Testis (tissue), 3 donors: Measurements from ENCODE around the gene THSD4. TPM values are rescaled to one million over a fixed set of nuclear protein-coding genes. Genes with fewer than 3 reads are reported as not detected.

Experiments
- DNase-seq: peaks from one replicate; pipeline ENCODE4 v3.0.0-alpha.2; 2019
- H3K27ac ChIP-seq, 2 donors: fragments of 200-600 bp; sonication (generic); one replicate each; pipeline ENCODE4 v1.5.1; 2019
- H3K27me3 ChIP-seq: fragments of 200-600 bp; sonication (generic); one replicate; pipeline ENCODE4 v1.5.1; 2019
- H3K36me3 ChIP-seq: fragments of 200-600 bp; sonication (generic); one replicate; pipeline ENCODE4 v1.5.1; 2017; ENCODE audit warnings: low read depth; ENCODE audit errors: missing control alignments
- H3K4me1 ChIP-seq: fragments of 200-600 bp; sonication (generic); one replicate; pipeline ENCODE4 v1.5.1; 2019
- H3K4me3 ChIP-seq, 2 donors: fragments of 200-600 bp; sonication (generic); one replicate each; pipeline ENCODE4 v1.5.1; 2017 to 2019
- H3K9me3 ChIP-seq: fragments of 200-600 bp; sonication (generic); one replicate; pipeline ENCODE4 v1.5.1; 2017
- POLR2A ChIP-seq: fragments of 450-650 bp; IDR thresholded peaks from one replicate; pipeline ENCODE4 v1.6.1; 2017; ENCODE audit warnings: antibody characterized with exemption, mild to moderate bottlenecking, moderate library complexity
- WGBS, 2 donors: methylation state at CpG; one replicate each; pipeline ENCODE4 v1.1.5; 2018; 5-methylcytosine and 5-hydroxymethylcytosine counted together
- intact Hi-C: fragments of 100-400 bp; cut with DNase I; formaldehyde crosslinking; loops from one replicate; pipeline ENCODE4 v1.15.1; 2023; ENCODE audit warnings: low total_unique reads
- polyA plus RNA-seq: library from polyadenylated mRNA; stranded (reverse); fragments of 350-450 nt; fragmentation: Illumina TruSeq; extraction: RNeasy Lipid Tissue Mini Kit (QIAGEN cat#74804); gene quantifications from one replicate; pipeline ENCODE4 v1.2.3, GENCODE V29; 2014; ENCODE audit warnings: low read depth, low replicate concordance; ENCODE audit not compliant: insufficient read depth
- total RNA-seq, 2 donors: library from RNA; depleted of rRNA; stranded (reverse); fragments of >200 nt; gene quantifications; one replicate each; pipeline ENCODE4 v1.2.3, GENCODE V29; 2016
- TF ChIP-seq, protein P1 (sequence below), 3 experiments: fragments of 450-650 bp in 2 of 3; fragments of 200-600 bp in 1 of 3; sonication (generic) in 1 of 3; IDR thresholded peaks; one replicate each; pipeline ENCODE4 v1.5.1; 2016 to 2019; ENCODE audit warnings: antibody characterized with exemption in 3 of 3, mild to moderate bottlenecking in 2 of 3, moderate library complexity in 1 of 3

The THSD4 gene
- total and polyA plus RNA-seq, 3 donors from 2014 or later = 14.3 to 21.5 (median 18.2) TPM

DNA sequence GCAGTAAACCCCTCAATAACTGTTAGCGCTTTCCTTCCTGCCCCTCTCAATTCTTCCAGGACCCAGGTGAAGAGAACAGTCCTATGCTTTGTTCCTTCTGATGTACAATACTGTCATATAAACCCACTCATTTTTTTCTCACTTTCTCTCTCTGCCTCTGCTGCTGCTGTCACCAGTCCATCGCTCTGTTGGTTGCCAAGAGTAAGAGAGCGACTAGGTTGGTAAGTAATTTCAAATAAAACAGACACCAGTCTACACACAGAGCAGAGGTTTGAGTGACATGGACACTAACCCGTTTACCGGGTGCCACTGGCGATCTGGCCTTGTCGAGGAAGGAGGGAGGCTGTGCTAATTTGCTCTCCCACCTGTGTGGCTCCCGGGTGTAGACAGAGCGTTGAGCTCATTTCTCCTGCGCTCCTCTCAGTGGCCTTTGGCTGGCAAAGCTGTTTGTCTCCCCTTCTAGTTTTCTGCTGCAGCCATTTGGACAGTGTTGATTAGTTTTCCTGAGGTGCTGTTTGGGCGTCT lies 215.4 kb downstream of the THSD4 start:
- DNase-seq = no peak
- H3K4me1 ChIP-seq = peaks cover 26% of the 10 kb centered on the region
- no peaks in the 10 kb centered on the region for H3K9me3 ChIP-seq
- no peaks in the 10 kb centered on the region for H3K27me3 ChIP-seq
- peak overlapping the region in 1 of 2 donors; percentile 39 for H3K27ac ChIP-seq
- no peak overlapping the region for H3K4me3 ChIP-seq
- WGBS, 2 donors = 85 to 88% methylated on average over 11 of the region's 11 CpGs
- intact Hi-C loops = no loop called here
- no peaks in the 10 kb centered on the region for H3K36me3 ChIP-seq
- TF ChIP-seq POLR2A = no peak
- TF ChIP-seq, protein P1, sequence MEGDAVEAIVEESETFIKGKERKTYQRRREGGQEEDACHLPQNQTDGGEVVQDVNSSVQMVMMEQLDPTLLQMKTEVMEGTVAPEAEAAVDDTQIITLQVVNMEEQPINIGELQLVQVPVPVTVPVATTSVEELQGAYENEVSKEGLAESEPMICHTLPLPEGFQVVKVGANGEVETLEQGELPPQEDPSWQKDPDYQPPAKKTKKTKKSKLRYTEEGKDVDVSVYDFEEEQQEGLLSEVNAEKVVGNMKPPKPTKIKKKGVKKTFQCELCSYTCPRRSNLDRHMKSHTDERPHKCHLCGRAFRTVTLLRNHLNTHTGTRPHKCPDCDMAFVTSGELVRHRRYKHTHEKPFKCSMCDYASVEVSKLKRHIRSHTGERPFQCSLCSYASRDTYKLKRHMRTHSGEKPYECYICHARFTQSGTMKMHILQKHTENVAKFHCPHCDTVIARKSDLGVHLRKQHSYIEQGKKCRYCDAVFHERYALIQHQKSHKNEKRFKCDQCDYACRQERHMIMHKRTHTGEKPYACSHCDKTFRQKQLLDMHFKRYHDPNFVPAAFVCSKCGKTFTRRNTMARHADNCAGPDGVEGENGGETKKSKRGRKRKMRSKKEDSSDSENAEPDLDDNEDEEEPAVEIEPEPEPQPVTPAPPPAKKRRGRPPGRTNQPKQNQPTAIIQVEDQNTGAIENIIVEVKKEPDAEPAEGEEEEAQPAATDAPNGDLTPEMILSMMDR (IDR thresholded peaks at IDR 0.05) = no peak

DNA sequence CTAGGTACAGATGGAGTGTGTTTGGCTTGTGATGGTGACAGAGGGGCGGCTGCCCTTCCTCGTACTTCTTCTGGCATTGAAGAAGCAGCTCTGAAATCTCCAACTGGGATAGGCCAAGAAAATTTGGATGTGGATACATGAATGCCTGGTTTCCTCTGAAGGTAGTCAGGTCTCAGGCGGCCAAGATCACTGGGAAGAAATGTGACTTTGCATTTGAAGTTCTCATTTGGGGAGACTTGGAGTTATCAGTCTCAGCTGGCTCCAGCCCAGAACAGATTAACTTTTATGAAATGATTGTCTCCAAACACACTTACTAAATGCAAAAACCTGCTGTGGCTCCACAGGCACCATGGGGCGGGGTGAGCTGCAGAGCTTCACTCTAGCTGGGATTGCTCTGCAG lies 215.9 kb downstream of the THSD4 start:
- Histone ChIP-seq H3K27me3 (no peaks in the 10 kb centered on the region), H3K9me3 (no peaks in the 10 kb centered on the region), H3K4me3 (no peak overlapping the region), H3K36me3 (no peaks in the 10 kb centered on the region), H3K27ac (peak overlapping the region in 1 of 2 donors; percentile 39), H3K4me1 (peaks cover 26% of the 10 kb centered on the region)
- WGBS, 2 donors = 85 to 89% methylated on average over 3 to 4 of the region's 4 CpGs
- TF ChIP-seq POLR2A = no peak
- TF ChIP-seq, protein P1 (IDR thresholded peaks at IDR 0.05) = no peak
- intact Hi-C loops = no loop called here
- no peak for DNase-seq

DNA sequence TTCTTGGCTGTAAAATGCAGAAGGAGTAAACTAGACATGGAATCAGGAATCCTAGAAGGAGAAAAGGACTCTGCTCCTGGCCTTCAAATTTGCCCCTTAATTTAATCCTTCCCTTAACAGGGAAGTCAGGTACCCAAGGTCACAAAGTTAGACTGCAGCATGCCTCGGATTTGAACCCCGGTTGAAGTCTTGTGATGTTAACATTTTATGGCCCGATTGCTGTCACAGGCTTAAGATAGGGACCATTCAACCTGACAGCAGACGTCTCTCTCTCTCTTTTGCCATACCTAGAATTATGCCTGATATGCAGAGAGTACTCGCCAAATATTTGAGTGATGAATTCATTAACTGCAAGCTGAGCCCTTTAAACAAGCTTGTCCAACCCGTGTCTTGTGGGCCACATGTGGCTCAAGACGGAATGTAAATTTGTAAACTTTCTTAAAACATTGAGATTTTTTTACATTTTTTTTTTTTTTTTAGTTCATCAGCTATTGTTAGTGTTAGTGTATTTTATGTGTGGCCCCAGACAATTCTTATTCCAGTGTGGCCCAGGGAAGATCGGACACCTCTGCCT lies 217.2 kb downstream of the THSD4 start:
- TF ChIP-seq, protein P1 (IDR thresholded peaks at IDR 0.05) = no peak
- no peak for TF ChIP-seq POLR2A
- 79 to 83% methylated on average over 8 of the region's 8 CpGs for WGBS, 2 donors
- H3K4me3 ChIP-seq = no peak overlapping the region
- no peaks in the 10 kb centered on the region for H3K9me3 ChIP-seq
- peaks cover 31% of the 10 kb centered on the region for H3K4me1 ChIP-seq
- no peak for DNase-seq
- no peaks in the 10 kb centered on the region for H3K36me3 ChIP-seq
- intact Hi-C loops = no loop called here
- H3K27ac ChIP-seq = no peak overlapping the region
- H3K27me3 ChIP-seq = no peaks in the 10 kb centered on the region

DNA sequence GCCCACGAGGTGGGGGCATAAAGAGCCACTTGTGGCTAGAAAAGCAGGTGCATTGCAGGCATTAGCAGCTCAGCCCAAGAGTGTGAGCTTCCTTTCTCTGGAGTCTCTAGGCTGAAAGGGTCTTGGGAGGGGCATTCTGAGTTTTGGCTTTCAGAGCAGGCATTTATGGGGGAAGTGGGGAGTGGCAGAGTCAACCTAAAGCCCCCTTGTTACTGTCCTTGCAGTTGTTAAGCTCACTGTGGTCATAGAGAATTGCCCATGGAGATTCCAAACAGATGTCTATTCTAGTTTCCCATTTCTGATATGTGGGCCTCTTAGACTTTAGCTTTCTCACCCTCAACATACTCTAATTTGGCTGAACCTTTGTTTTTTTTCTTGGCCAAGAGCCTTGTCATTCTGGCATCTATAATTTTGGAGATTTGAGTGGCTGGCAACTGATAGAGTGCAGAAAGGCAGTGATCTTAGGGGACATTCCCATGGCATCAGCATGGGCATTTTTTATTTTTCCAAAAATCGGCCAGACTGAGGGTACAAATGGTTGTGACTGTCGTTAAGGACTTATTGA lies 217.9 kb downstream of the THSD4 start:
- no peak overlapping the region for H3K4me3 ChIP-seq
- 66 to 75% methylated on average over 3 of the region's 3 CpGs for WGBS, 2 donors
- intact Hi-C loops = no loop called here
- no peak for DNase-seq
- H3K36me3 ChIP-seq = no peaks in the 10 kb centered on the region
- no peaks in the 10 kb centered on the region for H3K27me3 ChIP-seq
- H3K9me3 ChIP-seq = no peaks in the 10 kb centered on the region
- TF ChIP-seq, protein P1 (IDR thresholded peaks at IDR 0.05) = no peak
- no peak for TF ChIP-seq POLR2A
- H3K4me1 ChIP-seq = peaks cover 31% of the 10 kb centered on the region
- peak overlapping the region in 1 of 2 donors; percentile 3 for H3K27ac ChIP-seq

DNA sequence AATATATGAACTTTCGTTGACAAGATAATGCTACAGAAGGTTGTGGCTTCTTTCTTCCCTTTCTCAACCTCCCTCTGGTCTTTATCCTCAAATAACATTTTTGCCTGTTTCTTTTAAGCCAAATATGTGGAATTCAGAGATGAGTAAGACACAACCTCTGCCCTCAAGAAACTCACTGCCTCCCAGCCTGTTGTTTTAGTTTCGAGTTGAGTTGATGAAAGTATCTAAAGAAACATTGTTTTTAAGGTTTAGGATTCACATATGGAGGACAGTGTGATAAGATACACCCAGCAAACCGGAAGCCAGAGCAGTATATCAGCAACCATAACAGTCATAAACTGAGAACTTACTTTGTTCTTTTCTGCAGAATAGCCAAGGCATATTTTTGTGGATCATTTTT lies 218.6 kb downstream of the THSD4 start:
- 40 to 45% methylated on average over 3 of the region's 3 CpGs for WGBS, 2 donors
- Histone ChIP-seq H3K36me3 (no peaks in the 10 kb centered on the region), H3K27ac (no peak overlapping the region), H3K4me3 (no peak overlapping the region), H3K9me3 (no peaks in the 10 kb centered on the region), H3K27me3 (no peaks in the 10 kb centered on the region), H3K4me1 (peaks cover 32% of the 10 kb centered on the region)
- DNase-seq = no peak
- intact Hi-C loops = no loop called here
- TF ChIP-seq, protein P1 (IDR thresholded peaks at IDR 0.05) = no peak
- no peak for TF ChIP-seq POLR2A
